ENCODE results near the gene GSE1. TPM values are rescaled to one million over a fixed set of nuclear protein-coding genes. Genes with fewer than 3 reads are reported as not detected.

Gene GSE1
- total RNA-seq, 4 donors from 2014 or later: 45.1 to 89.3 (median 71.3) TPM

DNA sequence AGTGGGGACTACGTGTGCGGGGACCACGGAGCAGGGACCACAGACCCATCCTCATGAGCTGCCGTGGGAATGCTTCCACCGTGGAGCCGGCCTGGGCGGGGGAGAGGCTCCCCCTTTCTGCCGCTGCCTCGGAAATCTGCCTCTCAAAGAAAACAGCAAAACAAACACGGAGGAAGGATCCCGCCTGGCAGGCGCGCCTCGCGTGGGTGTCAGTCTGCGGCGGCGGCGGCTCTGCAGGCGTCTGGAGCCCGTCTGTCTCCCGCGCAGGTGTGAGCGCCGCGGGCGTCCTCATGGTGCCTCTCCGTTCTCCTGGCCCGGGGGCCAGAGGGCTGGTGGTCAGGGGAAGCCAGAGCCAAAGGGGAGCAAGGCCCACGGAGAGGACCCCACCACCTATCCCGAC is 27.5 kb downstream of the GSE1 start:
- TF ChIP-seq CTCF (IDR thresholded peaks at IDR 0.05 in 4 of 5, conservative IDR thresholded peaks at IDR 0.05 in 1 of 5): no peak
- TF ChIP-seq POLR2A (IDR thresholded peaks at IDR 0.05): no peak
- Histone ChIP-seq H3K4me1 (peaks cover 29 to 41% of the 10 kb centered on the region in 2 donors), H3K36me3 (no peaks in the 10 kb centered on the region), H3K9me3 (no peaks in the 10 kb centered on the region), H3K27ac (peak overlapping the region; percentile 79 to 88 (median 82)), H3K27me3 (no peaks in the 10 kb centered on the region), H3K4me3 (peak overlapping the region in 1 of 4 donors; percentile 35)
- ATAC-seq (no peak), DNase-seq (no peak)
- intact Hi-C loops (cut with DNase I; ENCODE audit: low total_unique reads) (no loop called here), in situ Hi-C loops (cut with MboI; ENCODE audit: low sequenced_read_pairs in 4 of 4) (no loop called here)

DNA sequence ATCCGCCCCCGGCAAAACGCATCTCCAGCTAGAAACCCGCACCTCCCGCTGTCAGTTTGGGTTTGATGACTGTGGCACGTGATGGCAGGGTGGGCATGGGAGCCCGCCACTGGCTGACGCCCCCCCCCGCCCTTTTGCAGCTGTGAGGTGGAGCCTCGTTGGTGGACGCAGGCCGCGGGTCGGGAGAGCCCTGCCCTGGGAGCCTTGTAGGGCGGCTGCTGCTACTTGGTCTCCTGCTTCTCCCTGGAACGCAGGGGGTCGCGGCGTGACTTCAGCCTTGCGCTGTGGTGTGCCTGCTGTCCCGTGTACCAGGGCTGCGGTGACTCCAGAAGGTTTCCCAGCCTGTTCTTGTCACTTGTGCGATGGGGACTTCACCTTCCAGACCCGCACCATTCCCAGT is 28.2 kb downstream of the GSE1 start:
- Histone ChIP-seq H3K4me1 (peaks cover 29 to 41% of the 10 kb centered on the region in 2 donors), H3K4me3 (peak overlapping the region in 3 of 4 donors; percentile 2 to 35 (median 17)), H3K9me3 (no peaks in the 10 kb centered on the region), H3K27me3 (no peaks in the 10 kb centered on the region), H3K36me3 (no peaks in the 10 kb centered on the region), H3K27ac (peak overlapping the region; percentile 79 to 88 (median 82))
- intact Hi-C loops (cut with DNase I; ENCODE audit: low total_unique reads): no loop called here
- TF ChIP-seq CTCF (IDR thresholded peaks at IDR 0.05 in 4 of 5, conservative IDR thresholded peaks at IDR 0.05 in 1 of 5) (no peak), POLR2A (IDR thresholded peaks at IDR 0.05) (no peak)
- in situ Hi-C loops (cut with MboI; ENCODE audit: low sequenced_read_pairs in 4 of 4): no loop called here
- DNase-seq (no peak), ATAC-seq (peak; percentile 6 to 16)

DNA sequence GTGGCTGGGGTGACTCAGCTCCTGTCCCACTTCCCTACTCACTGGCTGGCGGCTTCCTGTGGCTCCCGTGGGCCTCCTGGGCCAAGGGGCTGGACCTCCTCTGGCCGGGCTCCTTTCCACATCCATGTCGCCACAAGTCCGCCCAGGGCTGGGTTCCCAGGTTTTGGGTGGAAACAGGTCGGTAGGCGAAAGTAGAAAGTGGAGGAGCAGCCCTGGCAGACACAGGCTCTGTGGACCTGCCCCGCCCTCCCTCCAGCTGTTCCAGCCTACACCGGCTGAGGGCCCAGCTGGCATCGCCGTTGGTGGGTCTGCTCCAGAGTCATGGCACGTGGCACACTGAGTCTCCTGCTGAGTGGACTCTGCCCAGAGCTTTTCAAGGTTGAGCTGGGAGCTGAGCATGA is 28.7 kb downstream of the GSE1 start:
- TF ChIP-seq POLR2A (IDR thresholded peaks at IDR 0.05) (peak; percentile 32 to 38), CTCF (IDR thresholded peaks at IDR 0.05 in 4 of 5, conservative IDR thresholded peaks at IDR 0.05 in 1 of 5) (no peak)
- Histone ChIP-seq H3K4me1 (peaks cover 29 to 41% of the 10 kb centered on the region in 2 donors), H3K4me3 (peak overlapping the region in 3 of 4 donors; percentile 2 to 35 (median 17)), H3K27ac (peak overlapping the region; percentile 79 to 88 (median 82)), H3K27me3 (no peaks in the 10 kb centered on the region), H3K36me3 (no peaks in the 10 kb centered on the region), H3K9me3 (no peaks in the 10 kb centered on the region)
- peak; percentile 82 to 97 for DNase-seq
- ATAC-seq: peak; percentile 78 to 79
- in situ Hi-C loops (cut with MboI; ENCODE audit: low sequenced_read_pairs in 4 of 4): no loop called here
- intact Hi-C loops (cut with DNase I; ENCODE audit: low total_unique reads): no loop called here

GRCh38 chr16:85642762-85643358 is 29.7 kb downstream of the GSE1 start:
- in situ Hi-C loops (cut with MboI; ENCODE audit: low sequenced_read_pairs in 4 of 4) (no loop called here), intact Hi-C loops (cut with DNase I; ENCODE audit: low total_unique reads) (no loop called here)
- Histone ChIP-seq H3K4me1 (peaks cover 29 to 41% of the 10 kb centered on the region in 2 donors), H3K9me3 (no peaks in the 10 kb centered on the region), H3K4me3 (no peak overlapping the region), H3K36me3 (no peaks in the 10 kb centered on the region), H3K27me3 (no peaks in the 10 kb centered on the region), H3K27ac (peak overlapping the region in 1 of 4 donors; percentile 83)
- ATAC-seq: no peak
- no peak for DNase-seq
- TF ChIP-seq CTCF (IDR thresholded peaks at IDR 0.05 in 4 of 5, conservative IDR thresholded peaks at IDR 0.05 in 1 of 5) (no peak), POLR2A (IDR thresholded peaks at IDR 0.05) (no peak)

All from gastrocnemius medialis (tissue), 4 donors.